NT2/D1 (cell line): Measurements from ENCODE around the gene SERINC2.

Experiments
- SUZ12 ChIP-seq: IDR thresholded peaks from 2 replicates; pipeline ENCODE4 v1.6.1; 2011; ENCODE audit not compliant: insufficient read length, insufficient read depth; ENCODE audit errors: extremely low read depth
- YY1 ChIP-seq: IDR thresholded peaks from 2 replicates; pipeline ENCODE4 v1.6.1; 2011; ENCODE audit not compliant: insufficient read length, insufficient read depth

GRCh38 chr1:31444725-31445448 is 31.9 kb downstream of the SERINC2 start:
- TF ChIP-seq YY1 (no peak), SUZ12 (no peak)
